Lower leg skin (tissue), 3 donors: ENCODE results near the gene CCDC187.

Experiments used
- CTCF ChIP-seq, 3 donors: fragments of 450-650 bp; IDR thresholded peaks; one replicate each; pipeline ENCODE4 v1.5.1; 2016; ENCODE audit warnings: antibody characterized with exemption in 3 of 3, mild to moderate bottlenecking in 3 of 3, moderate library complexity in 2 of 3
- POLR2A ChIP-seq, 2 donors: fragments of 450-650 bp; IDR thresholded peaks; one replicate each; pipeline ENCODE4 v1.6.1; 2016 to 2017; ENCODE audit warnings: antibody characterized with exemption in 2 of 2, mild to moderate bottlenecking in 1 of 2, moderate library complexity in 1 of 2

GRCh38 chr9:136302527-136302926 lies 1.4 kb downstream of the CCDC187 start:
- no peak for TF ChIP-seq CTCF (IDR thresholded peaks at IDR 0.05)
- no peak for TF ChIP-seq POLR2A (IDR thresholded peaks at IDR 0.05)
